ENCODE results near the gene MED25.
A peak's percentile ranks its signal among the peaks of the same experiment; 100 is the strongest.

Gene MED25

GRCh38 chr19:49875177-49875576 is 57.1 kb downstream of the MED25 start:
- DNase-seq: no peak

GRCh38 chr19:49875857-49876421 is 57.9 kb downstream of the MED25 start:
- no peak for DNase-seq

GRCh38 chr19:49876422-49877019 is 58.4 kb downstream of the MED25 start:
- peak; percentile 97 to 100 for DNase-seq

- peak; percentile 99 to 100 for DNase-seq
Observed at GRCh38 chr19:49877020-49877878, 59.2 kb downstream of the MED25 start, which contains the start of the genes AKT1S1 and TBC1D17. AKT1S1 (minus strand) TSS chr19:49877355; CDS start chr19:49873295, 4,060 bp downstream. TBC1D17 (plus strand) TSS chr19:49877702; CDS start chr19:49877724, 22 bp downstream.

- DNase-seq: peak; percentile 94 to 99
Observed at GRCh38 chr19:49877879-49878743, 60.0 kb downstream of the MED25 start.

- no peak for DNase-seq
Observed at GRCh38 chr19:49878744-49879070, 60.6 kb downstream of the MED25 start.

GRCh38 chr19:49879243-49879963 is 61.3 kb downstream of the MED25 start:
- no peak for DNase-seq

- DNase-seq: no peak
Observed at GRCh38 chr19:49880162-49880869, 62.2 kb downstream of the MED25 start.

GRCh38 chr19:49881186-49881585 is 63.1 kb downstream of the MED25 start:
- no peak for DNase-seq

GRCh38 chr19:49881672-49882394 is 63.7 kb downstream of the MED25 start:
- DNase-seq: no peak

GRCh38 chr19:49882643-49883042 is 64.6 kb downstream of the MED25 start:
- DNase-seq: no peak

GRCh38 chr19:49883094-49883493 is 65.0 kb downstream of the MED25 start:
- no peak for DNase-seq

GRCh38 chr19:49884109-49884508 is 66.0 kb downstream of the MED25 start:
- DNase-seq: no peak

GRCh38 chr19:49884760-49885159 is 66.7 kb downstream of the MED25 start:
- no peak for DNase-seq
